GM21390 (cell line): Measurements from ENCODE around the gene DDIT4.

ENCODE experiments used
- ATAC-seq: cut with Tn5 transposase; IDR thresholded peaks from one replicate; pipeline ENCODE4 v1.9.1; 2021; ENCODE audit not compliant: unreplicated experiment

Gene DDIT4

GRCh38 chr10:72249176-72249862 lies 24.4 kb upstream of the DDIT4 start:
- peak; percentile 17 for ATAC-seq

GRCh38 chr10:72250666-72251065 lies 23.1 kb upstream of the DDIT4 start:
- ATAC-seq = no peak

GRCh38 chr10:72251635-72252034 lies 22.1 kb upstream of the DDIT4 start:
- ATAC-seq = no peak

GRCh38 chr10:72252972-72253371 lies 20.8 kb upstream of the DDIT4 start:
- ATAC-seq = no peak

- no peak for ATAC-seq
These were observed 20.1 kb upstream of the DDIT4 start for GRCh38 chr10:72253578-72253977.

GRCh38 chr10:72254813-72255568 lies 18.7 kb upstream of the DDIT4 start:
- no peak for ATAC-seq

GRCh38 chr10:72255977-72256729 lies 17.6 kb upstream of the DDIT4 start:
- no peak for ATAC-seq

- ATAC-seq = no peak
These were observed 16.5 kb upstream of the DDIT4 start for GRCh38 chr10:72257051-72257892.

GRCh38 chr10:72258617-72259016 lies 15.1 kb upstream of the DDIT4 start:
- ATAC-seq = no peak

- ATAC-seq = no peak
These were observed 14.1 kb upstream of the DDIT4 start for GRCh38 chr10:72259491-72260238.

GRCh38 chr10:72260239-72260975 lies 13.3 kb upstream of the DDIT4 start:
- ATAC-seq = peak; percentile 51

- ATAC-seq = peak; percentile 44
These were observed 12.5 kb upstream of the DDIT4 start for GRCh38 chr10:72260976-72261783.

GRCh38 chr10:72261784-72262404 lies 11.8 kb upstream of the DDIT4 start:
- ATAC-seq = peak; percentile 11

GRCh38 chr10:72263613-72264241 lies 10.0 kb upstream of the DDIT4 start:
- ATAC-seq = no peak

- ATAC-seq = no peak
These were observed 9.2 kb upstream of the DDIT4 start for GRCh38 chr10:72264536-72264935.

- ATAC-seq = no peak
These were observed 8.2 kb upstream of the DDIT4 start for GRCh38 chr10:72265508-72265907.

- no peak for ATAC-seq
These were observed 7.5 kb upstream of the DDIT4 start for GRCh38 chr10:72265990-72266865.
